Measurements from ENCODE around the gene MARCHF10.
"Not testable (repeated sequence)": the region's sequence is repeated elsewhere in the genome, so short reads cannot be mapped to it uniquely, and the experiment has no call there.

MARCHF10 gene

GRCh38 chr17:62714016-62714777 lies 93.9 kb downstream of the MARCHF10 start:
- no peak for DNase-seq

DNA sequence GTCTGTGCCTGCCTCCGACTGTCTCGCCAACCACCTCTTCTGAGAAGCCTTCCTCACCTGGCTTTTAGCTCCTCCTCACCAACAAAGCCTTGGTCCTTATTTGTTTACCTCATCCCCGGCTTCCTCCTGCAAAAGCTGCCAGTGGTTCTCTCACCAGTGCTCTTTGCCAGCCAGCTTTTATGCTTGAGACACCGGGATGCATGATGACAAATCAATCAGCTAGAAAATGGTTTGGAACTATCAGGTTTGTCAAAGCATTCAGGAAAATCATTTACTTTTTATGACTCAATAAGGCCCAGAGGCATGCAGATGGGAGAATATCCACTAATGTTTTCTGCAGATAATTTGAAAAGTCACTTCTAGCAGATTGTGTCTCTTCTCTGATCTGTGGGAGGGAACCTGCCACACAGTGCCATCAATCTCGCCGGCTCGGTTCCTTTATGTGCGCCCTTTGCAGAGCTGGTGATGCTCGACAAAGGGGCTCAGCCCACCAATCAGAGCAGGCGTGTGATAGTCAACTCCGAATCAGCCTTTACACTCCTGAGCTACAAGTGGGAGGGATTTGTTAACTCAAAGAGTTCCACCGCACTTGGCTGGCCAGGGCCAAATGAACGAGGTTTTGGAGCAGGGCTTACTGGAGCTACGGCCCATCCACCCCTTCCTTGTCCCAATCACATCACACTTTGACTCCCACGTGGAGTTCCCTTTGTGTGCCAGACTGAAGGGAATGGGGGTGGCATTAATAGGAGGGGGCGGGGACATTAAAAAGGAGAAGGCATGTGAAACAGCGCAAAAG lies 94.8 kb downstream of the MARCHF10 start:
- DNase-seq, result no peak

- DNase-seq, result no peak
These were observed 95.9 kb downstream of the MARCHF10 start for GRCh38 chr17:62712171-62712581.

DNA sequence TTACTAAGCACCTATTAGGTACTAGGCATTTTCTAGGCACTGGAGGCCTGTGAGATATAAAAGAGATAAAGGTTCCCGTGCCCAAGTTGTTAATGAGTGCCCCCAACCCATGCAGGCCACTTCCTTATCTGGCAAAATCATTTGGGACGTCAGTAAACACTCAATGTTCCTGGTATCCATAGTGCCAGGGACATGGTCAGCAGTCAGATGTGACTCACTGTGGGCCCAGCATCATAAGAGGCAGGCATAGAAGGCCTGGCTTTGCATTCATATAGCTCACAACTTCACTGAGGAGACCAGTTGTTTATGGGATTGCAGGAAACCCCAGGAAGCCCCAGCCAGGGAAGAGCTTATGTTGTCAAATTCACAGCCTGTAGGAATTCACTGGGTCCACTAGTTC lies 99.5 kb downstream of the MARCHF10 start:
- DNase-seq, result no peak

GRCh38 chr17:62707425-62707739 lies 100.7 kb downstream of the MARCHF10 start:
- no peak for DNase-seq

GRCh38 chr17:62706598-62707424 lies 101.3 kb downstream of the MARCHF10 start:
- no peak for DNase-seq

GRCh38 chr17:62705778-62706597 lies 102.1 kb downstream of the MARCHF10 start:
- peak; percentile 84 for DNase-seq

GRCh38 chr17:62705156-62705777 lies 102.8 kb downstream of the MARCHF10 start:
- no peak for DNase-seq

DNA sequence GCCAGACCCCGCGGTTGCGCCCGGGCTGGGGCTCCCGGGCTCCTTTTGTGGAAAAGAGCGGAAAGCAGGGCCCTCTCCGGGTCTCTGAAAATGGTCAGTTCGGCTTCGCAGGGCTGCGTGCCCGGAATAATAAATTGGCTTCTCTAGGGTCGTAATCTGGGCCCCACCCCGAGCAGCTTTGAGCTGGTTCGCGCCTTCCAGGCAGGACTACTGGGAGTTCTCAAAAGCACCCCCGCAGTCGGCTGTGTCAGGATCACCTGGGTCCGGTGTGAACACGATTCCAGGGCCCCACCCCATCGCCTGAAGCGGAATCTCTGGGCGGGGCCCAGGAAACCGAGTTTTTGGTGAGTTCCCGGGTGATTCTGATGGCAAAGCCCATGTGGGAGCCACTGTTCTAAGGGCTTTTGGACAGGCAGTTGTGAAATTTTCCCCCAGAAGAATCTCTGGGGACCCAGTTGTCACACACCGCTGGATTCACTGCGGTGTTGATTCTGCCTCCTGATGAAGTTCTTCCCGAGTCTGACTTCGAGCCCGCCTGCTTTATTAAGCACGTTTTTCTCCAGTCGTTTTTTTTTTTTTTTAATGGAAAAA lies 103.6 kb downstream of the MARCHF10 start:
- no peak for DNase-seq

GRCh38 chr17:62703776-62704380 lies 104.2 kb downstream of the MARCHF10 start:
- peak; percentile 70 for DNase-seq

- no peak for DNase-seq
These were observed 104.8 kb downstream of the MARCHF10 start for GRCh38 chr17:62703261-62703775.

DNA sequence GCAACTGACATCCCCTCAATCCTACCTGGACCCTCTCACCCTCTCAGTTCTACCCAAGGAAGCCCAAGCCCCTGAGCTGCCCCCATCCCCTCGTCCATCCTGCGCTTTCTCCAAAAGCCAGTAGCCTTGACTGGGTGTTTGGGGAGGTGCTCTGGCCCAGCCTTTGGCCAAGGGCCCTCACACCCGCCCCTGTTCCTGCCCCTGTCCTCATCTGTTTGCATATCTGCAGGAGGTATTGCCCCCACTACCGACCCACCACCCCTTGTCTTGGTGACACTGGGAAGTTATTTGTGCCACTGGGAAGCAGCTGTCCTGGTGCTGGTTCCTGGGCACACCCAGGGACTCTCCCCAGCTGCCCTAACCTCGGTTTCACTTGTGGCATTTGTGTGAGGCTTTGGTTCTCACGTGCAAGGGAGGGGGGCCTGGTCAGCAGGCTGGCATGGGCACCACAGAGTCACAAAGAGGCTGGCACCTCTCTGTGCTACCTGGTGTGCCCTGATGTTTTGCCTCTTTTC lies 105.3 kb downstream of the MARCHF10 start:
- no peak for DNase-seq

DNA sequence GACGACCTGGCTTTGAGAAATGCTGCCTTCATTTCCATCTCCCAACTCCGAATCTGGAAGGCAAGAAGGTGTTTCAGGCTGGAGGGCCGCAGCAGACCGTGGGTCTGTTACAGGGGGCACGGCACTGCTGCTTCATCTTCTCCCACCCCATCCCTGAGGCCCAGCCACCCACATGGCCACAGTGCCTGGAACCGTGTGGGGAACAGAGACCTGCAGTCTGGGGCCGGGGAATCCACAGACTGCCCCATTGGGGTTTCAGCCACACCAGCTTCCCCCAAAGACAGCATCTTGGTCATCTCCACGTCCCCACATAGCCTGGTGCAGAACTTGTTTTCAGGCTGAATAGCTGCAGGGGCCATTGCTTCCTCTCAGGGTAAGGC lies 106.4 kb downstream of the MARCHF10 start:
- DNase-seq, result no peak

DNA sequence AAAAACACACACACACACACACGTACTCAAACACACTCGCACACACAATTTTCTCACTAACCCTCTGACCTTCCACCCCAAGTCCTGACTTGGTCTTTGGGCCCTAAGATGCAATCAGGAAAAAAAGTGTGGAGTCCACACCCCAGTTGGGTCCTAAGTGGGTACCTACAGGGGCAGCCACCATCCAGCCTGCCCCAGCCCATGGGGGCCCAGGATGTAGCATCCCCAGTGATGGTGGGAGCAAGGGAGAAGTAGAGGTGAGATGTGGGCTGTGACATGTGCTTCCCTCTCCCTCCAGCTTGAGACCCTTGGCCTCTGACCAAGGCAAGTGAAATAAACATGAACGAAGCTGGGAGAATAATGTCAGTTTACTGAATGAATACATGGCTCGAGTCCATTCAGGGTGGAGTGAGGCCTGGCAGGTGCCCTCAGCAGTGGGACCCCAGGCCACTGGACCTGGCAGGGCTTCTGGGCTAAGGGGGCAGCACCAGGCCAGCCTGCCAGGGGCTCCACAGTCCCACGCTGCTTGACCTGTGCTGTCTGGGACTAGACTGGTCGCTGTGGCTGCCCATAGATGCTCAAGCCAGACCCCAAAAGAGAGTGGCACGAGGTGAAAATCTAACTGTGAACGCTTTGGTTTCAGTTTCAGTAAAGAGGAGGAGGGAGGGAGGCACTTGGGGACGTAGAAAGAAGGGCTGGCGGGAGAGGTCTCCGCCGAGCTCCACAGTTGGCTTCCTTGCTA lies 107.0 kb downstream of the MARCHF10 start:
- no peak for DNase-seq

DNA sequence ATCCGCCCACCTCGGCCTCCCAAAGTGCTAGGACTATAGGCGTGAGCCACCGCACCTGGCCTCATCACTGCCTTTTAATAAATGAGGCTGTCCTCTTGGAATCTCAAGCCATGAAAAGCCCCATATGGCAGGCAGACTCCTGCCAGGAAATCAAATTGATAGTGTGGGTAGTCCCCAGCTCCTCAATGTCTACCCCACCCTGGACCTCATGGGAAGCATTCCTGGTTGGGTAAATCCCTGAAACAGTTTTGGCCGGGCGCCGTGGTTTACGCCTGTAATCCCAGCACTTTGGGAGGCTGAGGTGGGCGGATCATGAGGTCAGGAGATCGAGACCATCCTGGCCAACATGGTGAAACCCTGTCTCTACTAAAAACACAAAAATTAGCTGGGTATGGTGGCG lies 109.7 kb downstream of the MARCHF10 start:
- not testable (repeated sequence) for DNase-seq

GRCh38 chr17:62696726-62697490 lies 111.2 kb downstream of the MARCHF10 start:
- peak; percentile 34 for DNase-seq

DNA sequence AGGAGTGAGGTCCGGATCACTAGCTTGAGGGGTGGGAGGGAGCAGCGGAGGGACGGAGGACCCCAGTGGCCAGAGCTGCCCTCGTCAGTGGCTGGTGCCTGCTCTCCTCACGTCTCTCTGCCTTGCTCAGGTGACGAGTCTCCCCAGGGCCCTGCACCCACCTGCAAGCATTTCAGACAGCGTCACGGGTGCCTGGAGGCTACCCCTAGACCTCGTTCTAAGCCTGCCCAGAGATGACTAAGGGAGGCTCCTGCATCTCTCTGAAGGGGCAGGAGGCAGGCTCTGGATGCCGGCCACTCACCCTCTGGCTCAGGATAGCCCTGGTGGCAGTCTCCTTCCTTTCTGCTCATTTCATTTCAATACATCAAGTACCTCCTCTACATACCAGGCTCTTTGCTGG lies 111.9 kb downstream of the MARCHF10 start:
- DNase-seq, result no peak

DNA sequence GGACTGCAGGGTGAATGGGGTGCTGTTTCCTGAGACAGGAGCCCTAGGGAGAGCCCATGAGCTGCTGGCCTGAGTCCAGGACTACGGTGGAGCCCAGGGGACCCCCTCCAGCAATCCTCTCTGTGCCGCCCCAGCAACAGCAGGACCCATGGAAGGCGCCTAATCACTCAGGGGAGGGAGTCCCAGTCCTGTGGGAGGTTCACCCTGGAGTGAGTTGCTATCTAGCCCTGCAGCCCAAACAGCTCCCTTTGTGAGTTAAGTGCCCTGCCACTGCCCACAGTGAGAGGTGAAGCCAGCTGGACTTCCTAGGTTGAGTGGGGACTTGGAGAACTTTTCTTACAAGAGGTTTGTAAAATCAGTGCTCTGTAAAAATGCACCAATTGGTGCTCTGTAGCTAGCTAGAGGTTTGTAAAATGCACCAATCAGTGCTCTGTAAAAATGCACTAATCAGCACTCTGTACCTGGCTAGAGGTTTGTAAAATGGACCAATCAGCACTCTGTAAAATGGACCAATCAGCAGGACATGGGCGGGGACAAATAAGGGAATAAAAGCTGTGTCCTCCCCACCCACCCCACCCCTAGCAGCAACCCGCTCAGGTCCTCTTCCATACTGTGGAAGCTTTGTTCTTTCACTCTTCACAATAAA lies 112.9 kb downstream of the MARCHF10 start:
- DNase-seq, result not testable (repeated sequence)
